ENCODE measurements around the gene XCL1. TPM values are rescaled to one million over a fixed set of nuclear protein-coding genes. Genes with fewer than 3 reads are reported as not detected.
"Not testable (repeated sequence)": the region's sequence is repeated elsewhere in the genome, so short reads cannot be mapped to it uniquely, and the experiment has no call there.

XCL1 gene
- total and polyA plus RNA-seq, 2 of the 13 experiments (the other 11 are each of a cell fraction or from before 2014, with no cell fraction given) = 2.5 to 7.6 TPM

DNA sequence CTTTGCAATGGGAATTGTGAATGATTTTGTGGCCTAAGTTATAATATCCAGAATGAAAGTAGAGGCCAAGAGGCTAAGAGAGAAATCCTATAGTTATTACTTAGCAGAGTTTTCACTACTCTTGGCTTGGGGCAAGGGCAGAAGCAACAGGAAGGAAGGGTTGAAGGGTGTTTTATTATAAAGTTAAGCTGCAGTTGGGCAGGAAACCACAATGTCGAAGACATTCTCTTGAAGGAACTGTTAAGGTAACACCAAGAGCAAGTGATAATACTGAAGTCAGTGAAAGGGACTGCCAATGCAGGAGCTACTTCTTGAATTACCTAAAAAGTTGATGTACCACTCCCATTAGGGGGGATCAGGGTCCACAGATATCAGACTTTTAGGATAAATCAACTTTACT is 40.9 kb upstream of the XCL1 start (continued):
- TF ChIP-seq TMF1 (CRISPR knock-in tag; IDR thresholded peaks at IDR 0.05; ENCODE audit: low read depth) = no peak
- TF ChIP-seq ZEB1 (IDR thresholded peaks at IDR 0.05; ENCODE audit: insufficient replicate concordance, low read depth) = no peak

DNA sequence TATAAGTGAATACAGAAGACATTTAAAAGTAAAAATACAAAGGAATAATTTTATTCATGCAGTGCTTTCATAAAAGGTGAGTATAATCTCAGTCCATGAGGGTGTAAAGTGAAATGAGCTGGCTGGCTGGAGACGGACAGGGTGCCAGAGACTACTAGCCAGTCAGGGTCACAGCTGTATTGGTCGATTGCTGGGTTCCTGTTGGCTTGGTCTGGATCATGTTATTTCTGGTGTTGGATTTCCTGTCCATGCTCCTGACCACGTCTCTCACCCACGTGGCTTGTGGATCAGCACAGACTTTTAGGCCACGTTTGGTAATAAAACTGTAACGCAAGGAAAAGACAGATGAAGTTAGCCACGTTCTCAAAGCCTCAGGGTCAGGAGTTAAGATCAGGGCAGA is 35.6 kb upstream of the XCL1 start:
- H3K9ac ChIP-seq (ENCODE audit: insufficient read depth, low read depth, low read length); H3K36me3 ChIP-seq (replicated peaks in 1 of 2; ENCODE audit: control insufficient read depth in 1 of 2, insufficient read depth in 2 of 2, low read length in 2 of 2); H3K27me3 ChIP-seq (ENCODE audit: control insufficient read depth in 1 of 2, insufficient read depth in 2 of 2, low read length in 2 of 2); H3K4me3 ChIP-seq (replicated peaks in 1 of 3; ENCODE audit: insufficient read depth in 1 of 3, low read depth in 2 of 3, low read length in 3 of 3); BruUV-seq (replicated peaks); in situ Hi-C loops (cut with HindIII; ENCODE audit: extremely low pct_ligation_motif_present, low pct_unique_long_range_greater_than_20kb); DNase-seq (ENCODE audit: low spot score); ATAC-seq; intact Hi-C loops (cut with micrococcal nuclease; ENCODE audit: unreplicated experiment); H3K4me1 ChIP-seq (ENCODE audit: insufficient read depth, low read length); POLR2A ChIA-PET; H4K20me1 ChIP-seq (ENCODE audit: insufficient read depth, low read length); CTCF ChIA-PET (ENCODE audit: low intra/inter-chr PET ratio, low total read pairs); H3K9me3 ChIP-seq (ENCODE audit: low read length); H3K4me2 ChIP-seq (ENCODE audit: low read depth, low read length); H3K27ac ChIP-seq (ENCODE audit: extremely low read length, insufficient read depth, low read length); H3K79me2 ChIP-seq (ENCODE audit: insufficient read depth, low read length); H2AFZ ChIP-seq (ENCODE audit: low read length): not testable (repeated sequence)
- WGBS (ENCODE audit: low lambda C conversion rate) = 95% methylated on average over 7 of the region's 7 CpGs
- FAIRE-seq = peak; percentile 23

DNA sequence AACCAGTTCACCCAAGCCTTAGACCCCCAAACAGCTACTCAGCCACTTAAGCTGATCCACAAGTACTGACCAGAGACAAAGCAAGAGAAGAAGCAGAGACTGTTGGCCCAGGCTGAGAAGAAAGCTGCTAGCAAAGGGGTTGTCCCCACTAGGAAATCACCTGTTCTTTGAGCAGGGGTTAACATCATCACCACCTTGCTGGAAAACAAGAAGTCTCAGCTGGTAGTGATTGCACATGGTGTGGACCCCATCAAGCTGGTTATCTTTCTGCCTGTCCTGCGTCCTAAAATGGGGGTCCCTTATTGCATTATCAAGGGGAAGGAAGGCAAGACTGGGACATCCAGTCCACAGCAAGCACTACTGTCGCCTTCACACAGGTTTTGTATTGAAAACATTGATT is 33.4 kb upstream of the XCL1 start:
- in situ Hi-C loops (cut with HindIII; ENCODE audit: extremely low pct_ligation_motif_present, low pct_unique_long_range_greater_than_20kb); FAIRE-seq; intact Hi-C loops (cut with micrococcal nuclease; ENCODE audit: unreplicated experiment); DNase-seq (ENCODE audit: low spot score); H3K9ac ChIP-seq (ENCODE audit: insufficient read depth, low read depth, low read length); BruUV-seq (replicated peaks); H3K27ac ChIP-seq (ENCODE audit: extremely low read length, insufficient read depth, low read length); H3K4me2 ChIP-seq (ENCODE audit: low read depth, low read length); H3K9me3 ChIP-seq (ENCODE audit: low read length); H3K36me3 ChIP-seq (replicated peaks in 1 of 2; ENCODE audit: control insufficient read depth in 1 of 2, insufficient read depth in 2 of 2, low read length in 2 of 2); ATAC-seq; H3K79me2 ChIP-seq (ENCODE audit: insufficient read depth, low read length); CTCF ChIA-PET (ENCODE audit: low intra/inter-chr PET ratio, low total read pairs); H4K20me1 ChIP-seq (ENCODE audit: insufficient read depth, low read length); H3K4me3 ChIP-seq (replicated peaks in 1 of 3; ENCODE audit: insufficient read depth in 1 of 3, low read depth in 2 of 3, low read length in 3 of 3); H3K4me1 ChIP-seq (ENCODE audit: insufficient read depth, low read length); H3K27me3 ChIP-seq (ENCODE audit: control insufficient read depth in 1 of 2, insufficient read depth in 2 of 2, low read length in 2 of 2); POLR2A ChIA-PET; H2AFZ ChIP-seq (ENCODE audit: low read length): not testable (repeated sequence)
- 94% methylated on average over 2 of the region's 2 CpGs for WGBS (ENCODE audit: low lambda C conversion rate)

DNA sequence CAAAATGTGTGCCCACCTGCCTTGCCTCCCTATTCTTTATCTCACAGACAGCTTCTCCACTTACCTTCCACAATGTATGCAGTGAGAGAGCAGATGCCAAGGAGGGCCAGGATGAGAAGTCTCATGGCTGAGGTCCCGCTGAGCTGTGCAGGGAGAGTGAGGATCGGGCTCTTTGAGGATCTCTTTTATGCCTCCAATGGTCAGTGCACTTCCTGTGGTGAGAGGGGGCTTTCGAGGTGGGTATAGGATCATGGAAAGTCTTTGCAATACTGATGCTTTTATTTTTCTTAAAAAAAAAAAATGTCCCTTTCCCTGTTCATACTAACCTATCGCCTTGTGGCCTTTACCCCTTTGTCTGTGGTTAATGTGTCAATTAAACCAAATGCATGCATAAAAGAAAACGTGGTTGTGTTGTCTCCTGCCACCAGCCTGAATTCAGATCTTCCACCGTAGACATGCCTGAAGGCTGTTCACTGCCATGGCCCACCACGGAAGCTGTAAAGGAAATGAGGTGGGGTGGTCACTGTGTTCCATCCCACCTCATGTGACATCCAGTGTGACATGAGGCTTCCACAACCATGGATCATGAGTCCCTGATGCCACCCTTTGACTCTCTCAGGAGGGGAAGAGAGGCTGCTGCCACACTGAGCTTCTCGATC is 32.4 kb upstream of the XCL1 start, which contains the start of gene XCL2:
TSS of gene XCL2 (minus strand) at position 158 of the 659 bp plus-strand sequence. CDS start at position 125, 33 bp downstream.
- H3K27me3 ChIP-seq (ENCODE audit: control insufficient read depth in 1 of 2, insufficient read depth in 2 of 2, low read length in 2 of 2); H2AFZ ChIP-seq (ENCODE audit: low read length); in situ Hi-C loops (cut with HindIII; ENCODE audit: extremely low pct_ligation_motif_present, low pct_unique_long_range_greater_than_20kb); H4K20me1 ChIP-seq (ENCODE audit: insufficient read depth, low read length); H3K4me2 ChIP-seq (ENCODE audit: low read depth, low read length); H3K9ac ChIP-seq (ENCODE audit: insufficient read depth, low read depth, low read length); H3K36me3 ChIP-seq (replicated peaks in 1 of 2; ENCODE audit: control insufficient read depth in 1 of 2, insufficient read depth in 2 of 2, low read length in 2 of 2); H3K27ac ChIP-seq (ENCODE audit: extremely low read length, insufficient read depth, low read length); H3K9me3 ChIP-seq (ENCODE audit: low read length); ATAC-seq; H3K4me1 ChIP-seq (ENCODE audit: insufficient read depth, low read length); POLR2A ChIA-PET; intact Hi-C loops (cut with micrococcal nuclease; ENCODE audit: unreplicated experiment); CTCF ChIA-PET (ENCODE audit: low intra/inter-chr PET ratio, low total read pairs); DNase-seq (ENCODE audit: low spot score); H3K79me2 ChIP-seq (ENCODE audit: insufficient read depth, low read length); BruUV-seq (replicated peaks); FAIRE-seq; H3K4me3 ChIP-seq (replicated peaks in 1 of 3; ENCODE audit: insufficient read depth in 1 of 3, low read depth in 2 of 3, low read length in 3 of 3): not testable (repeated sequence)
- 98% methylated on average over 5 of the region's 8 CpGs for WGBS (ENCODE audit: low lambda C conversion rate)
